ENCODE results near the gene IQUB.
"Not testable (repeated sequence)": the region's sequence is repeated elsewhere in the genome, so short reads cannot be mapped to it uniquely, and the experiment has no call there.

IQUB gene

DNA sequence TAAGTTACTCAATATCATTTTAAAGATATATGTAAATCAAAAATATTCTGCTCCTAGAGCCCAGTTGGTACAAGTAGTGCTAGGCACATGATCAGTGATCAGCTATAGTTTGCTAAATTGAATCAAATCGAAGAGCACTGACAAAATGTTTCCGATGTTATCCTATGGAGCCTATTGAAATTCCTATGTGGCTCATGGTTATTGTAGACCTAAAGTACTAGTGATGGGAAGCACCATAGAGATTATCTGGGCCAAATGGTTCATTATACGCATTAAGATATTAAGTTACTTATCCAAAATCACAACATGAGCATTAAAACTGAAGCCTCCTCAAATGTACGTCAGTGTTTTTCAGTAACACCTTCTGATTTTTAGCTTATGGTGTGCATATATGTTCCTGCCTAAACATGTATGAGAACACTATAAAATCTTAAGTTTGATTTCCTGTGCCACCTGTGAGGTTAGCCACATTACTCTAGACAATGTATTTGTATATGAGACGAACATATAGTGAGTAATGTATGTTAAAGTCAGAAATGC, 103.2 kb downstream of the IQUB start:
- Mint-ChIP-seq H3K9me3 (ENCODE audit: low read depth) (no peaks in the 10 kb centered on the region), H3K4me3 (no peak overlapping the region), H3K36me3 (no peaks in the 10 kb centered on the region), H3K27ac (no peak overlapping the region), H3K27me3 (no peaks in the 10 kb centered on the region), H3K4me1 (ENCODE audit: low read depth) (no peaks in the 10 kb centered on the region)

DNA sequence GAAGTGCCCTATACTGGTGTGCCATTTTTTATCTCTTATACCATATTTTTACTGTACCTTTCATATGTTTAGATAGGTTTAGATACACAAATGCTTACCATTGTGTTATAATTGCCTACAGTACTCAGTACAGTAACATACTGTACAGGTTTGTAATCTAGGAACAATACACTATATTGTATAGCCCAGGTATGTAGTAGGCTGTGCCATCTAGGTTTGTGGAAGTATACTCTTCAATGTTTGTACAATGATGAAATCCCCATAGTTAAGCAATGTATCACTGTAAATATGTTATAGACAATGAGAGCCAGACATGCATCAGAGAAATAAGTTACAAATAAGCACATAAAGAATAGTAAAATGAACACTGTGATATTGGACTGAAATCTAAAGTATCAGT, 109.1 kb downstream of the IQUB start:
- Mint-ChIP-seq H3K9me3 (ENCODE audit: low read depth) (peaks cover 12% of the 10 kb centered on the region), H3K4me3 (no peak overlapping the region), H3K4me1 (ENCODE audit: low read depth) (no peaks in the 10 kb centered on the region), H3K27me3 (no peaks in the 10 kb centered on the region), H3K36me3 (no peaks in the 10 kb centered on the region), H3K27ac (no peak overlapping the region)

DNA sequence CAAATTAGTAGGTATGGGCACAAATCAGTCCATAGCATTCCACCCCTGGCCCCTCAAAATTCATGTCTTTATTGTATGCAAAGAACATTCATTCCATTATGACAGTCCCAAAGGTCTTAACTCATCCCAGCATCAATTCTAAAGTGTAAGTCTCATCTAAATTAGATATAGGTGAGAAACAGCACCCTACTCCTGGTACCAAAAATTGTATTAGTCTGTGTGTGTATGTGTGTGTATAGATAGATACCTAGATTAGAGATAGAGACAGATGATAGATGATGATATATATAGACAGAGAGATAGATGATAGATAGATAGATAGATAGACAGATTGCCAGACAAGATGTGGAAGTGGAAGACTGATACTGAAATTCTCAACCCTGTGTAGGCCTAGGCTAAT, 109.9 kb downstream of the IQUB start:
- Mint-ChIP-seq H3K27ac (no peak overlapping the region), H3K36me3 (no peaks in the 10 kb centered on the region), H3K9me3 (ENCODE audit: low read depth) (peaks cover 12% of the 10 kb centered on the region), H3K4me1 (ENCODE audit: low read depth) (no peaks in the 10 kb centered on the region), H3K27me3 (peaks cover under 1% of the 10 kb centered on the region), H3K4me3 (no peak overlapping the region)

DNA sequence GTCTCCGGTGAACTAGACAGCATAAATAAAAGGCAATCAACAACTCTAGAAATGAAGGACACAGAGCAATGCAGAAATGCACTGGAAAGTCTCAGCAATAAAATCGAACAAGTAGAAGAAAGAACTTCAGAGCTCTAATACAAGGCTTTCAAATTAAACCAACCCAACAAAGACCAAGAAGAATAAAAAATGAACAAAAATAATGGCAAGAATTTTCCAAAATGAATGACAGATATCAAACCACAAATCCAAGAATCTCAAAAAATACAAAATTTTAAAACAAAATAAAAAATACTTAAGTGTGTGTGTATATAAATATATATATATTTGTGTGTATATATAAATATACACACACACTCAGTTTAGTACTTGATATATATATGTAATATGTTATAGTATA, 110.8 kb downstream of the IQUB start:
- no peak overlapping the region for H3K4me3 Mint-ChIP-seq
- H3K27me3 Mint-ChIP-seq = peaks cover 2% of the 10 kb centered on the region
- no peaks in the 10 kb centered on the region for H3K4me1 Mint-ChIP-seq (ENCODE audit: low read depth)
- no peaks in the 10 kb centered on the region for H3K36me3 Mint-ChIP-seq
- peaks cover 12% of the 10 kb centered on the region for H3K9me3 Mint-ChIP-seq (ENCODE audit: low read depth)
- no peak overlapping the region for H3K27ac Mint-ChIP-seq

DNA sequence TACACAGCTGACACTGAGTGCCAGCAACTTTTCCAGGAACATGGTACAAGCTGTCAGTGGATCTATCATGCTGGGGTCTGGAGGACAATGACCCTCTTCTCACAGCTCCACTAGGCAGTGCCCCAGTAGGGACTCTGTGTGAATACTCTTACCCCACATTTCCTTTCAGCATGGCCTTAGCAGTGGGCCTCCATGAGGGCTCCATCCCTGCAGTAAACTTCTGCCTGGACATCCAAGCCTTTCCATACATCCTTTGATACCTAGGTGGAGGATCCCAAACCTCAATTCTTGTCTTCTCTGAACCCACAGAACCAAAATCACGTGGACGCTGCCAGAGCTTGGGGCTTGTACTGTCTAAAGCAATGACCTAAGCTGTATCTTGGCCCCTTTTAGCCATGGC, 116.8 kb downstream of the IQUB start:
- peaks cover 3% of the 10 kb centered on the region for H3K27me3 Mint-ChIP-seq
- no peaks in the 10 kb centered on the region for H3K36me3 Mint-ChIP-seq
- H3K27ac Mint-ChIP-seq = no peak overlapping the region
- H3K9me3 Mint-ChIP-seq (ENCODE audit: low read depth) = no peaks in the 10 kb centered on the region
- H3K4me1 Mint-ChIP-seq (ENCODE audit: low read depth) = no peaks in the 10 kb centered on the region
- H3K4me3 Mint-ChIP-seq = no peak overlapping the region

DNA sequence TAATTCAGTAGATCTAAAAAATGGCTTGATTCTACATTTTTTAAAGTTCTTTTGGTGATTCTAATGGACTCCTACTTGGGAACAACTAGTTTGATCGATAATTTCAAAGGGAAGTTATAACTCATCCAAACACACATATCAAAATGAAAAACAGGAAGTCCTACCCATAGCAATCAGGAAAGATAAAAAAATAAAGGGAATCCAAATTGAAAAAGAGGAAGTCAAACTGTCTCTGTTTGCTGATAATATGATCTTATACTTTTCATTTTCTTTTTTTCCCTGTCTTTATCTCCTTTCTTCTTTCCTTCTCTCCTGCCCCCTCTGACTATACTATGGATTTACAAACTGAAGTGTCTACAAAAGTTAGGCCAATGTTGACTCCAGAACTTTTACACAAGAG, 118.8 kb downstream of the IQUB start:
- Mint-ChIP-seq H3K4me3 (no peak overlapping the region), H3K27ac (no peak overlapping the region), H3K4me1 (ENCODE audit: low read depth) (no peaks in the 10 kb centered on the region), H3K27me3 (peaks cover 3% of the 10 kb centered on the region), H3K36me3 (no peaks in the 10 kb centered on the region), H3K9me3 (ENCODE audit: low read depth) (no peaks in the 10 kb centered on the region)

DNA sequence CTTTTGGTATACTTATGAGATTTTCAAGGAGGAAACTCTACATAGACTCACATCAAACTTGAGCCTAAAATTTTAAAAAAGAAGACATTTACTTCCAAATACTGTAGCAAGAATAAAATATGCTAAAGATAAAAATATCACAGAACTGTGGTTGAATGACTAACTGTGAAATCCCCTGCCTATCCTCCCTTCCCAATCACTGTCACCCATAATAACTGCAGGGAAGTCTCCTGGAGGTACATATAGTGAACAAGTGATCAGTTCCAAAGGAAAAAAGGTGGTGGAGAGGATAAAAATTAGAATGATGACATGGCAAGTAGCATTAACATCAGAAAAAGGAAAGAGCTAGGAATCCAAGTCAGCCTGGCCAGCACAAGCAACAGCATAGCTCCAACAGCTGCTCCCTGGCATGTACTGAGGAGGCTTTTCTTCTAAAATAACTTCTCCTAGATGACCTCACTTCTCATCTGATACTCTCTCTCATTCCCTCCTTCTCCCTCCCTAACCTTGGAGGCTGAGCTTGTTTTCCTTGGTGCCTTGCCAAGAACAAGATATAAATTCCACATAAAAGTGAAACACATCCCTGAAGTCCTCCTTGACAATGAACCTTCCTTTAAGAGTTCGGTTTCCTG, 124.0 kb downstream of the IQUB start:
- no peaks in the 10 kb centered on the region for H3K9me3 Mint-ChIP-seq (ENCODE audit: low read depth)
- H3K27ac Mint-ChIP-seq = no peak overlapping the region
- H3K4me1 Mint-ChIP-seq (ENCODE audit: low read depth) = no peaks in the 10 kb centered on the region
- H3K36me3 Mint-ChIP-seq = no peaks in the 10 kb centered on the region
- peaks cover 1% of the 10 kb centered on the region for H3K27me3 Mint-ChIP-seq
- no peak overlapping the region for H3K4me3 Mint-ChIP-seq

DNA sequence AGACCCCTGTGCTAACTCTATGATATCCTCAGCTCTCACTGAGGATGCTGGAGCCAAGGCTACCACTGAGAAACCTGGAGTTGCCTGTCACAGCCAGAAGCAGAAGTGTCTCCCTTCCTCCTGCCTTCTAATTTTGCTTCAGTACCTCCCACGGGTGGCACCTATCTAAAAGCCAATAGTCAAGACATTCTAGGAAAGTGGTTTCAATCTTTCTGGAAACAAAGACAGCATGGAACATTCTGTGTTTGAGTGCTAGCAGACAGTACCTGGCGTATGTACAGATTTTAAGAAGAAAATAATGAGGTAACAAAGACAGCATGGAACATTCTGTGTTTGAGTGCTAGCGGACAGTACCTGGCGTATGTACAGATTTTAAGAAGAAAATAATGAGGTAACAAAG, 126.4 kb downstream of the IQUB start:
- not testable (repeated sequence) for H3K27me3 Mint-ChIP-seq; H3K9me3 Mint-ChIP-seq (ENCODE audit: low read depth); H3K36me3 Mint-ChIP-seq; H3K4me1 Mint-ChIP-seq (ENCODE audit: low read depth); H3K4me3 Mint-ChIP-seq; H3K27ac Mint-ChIP-seq
